GM19238 (cell line): ENCODE measurements around the gene KIR3DL2.
"Not testable (repeated sequence)": the region's sequence is repeated elsewhere in the genome, so short reads cannot be mapped to it uniquely, and the experiment has no call there.

Experiments used
- DNase-seq: peaks from one replicate; pipeline ENCODE4 v3.0.0; 2011; ENCODE audit warnings: low spot score; ENCODE audit not compliant: insufficient read length

Gene KIR3DL2

DNA sequence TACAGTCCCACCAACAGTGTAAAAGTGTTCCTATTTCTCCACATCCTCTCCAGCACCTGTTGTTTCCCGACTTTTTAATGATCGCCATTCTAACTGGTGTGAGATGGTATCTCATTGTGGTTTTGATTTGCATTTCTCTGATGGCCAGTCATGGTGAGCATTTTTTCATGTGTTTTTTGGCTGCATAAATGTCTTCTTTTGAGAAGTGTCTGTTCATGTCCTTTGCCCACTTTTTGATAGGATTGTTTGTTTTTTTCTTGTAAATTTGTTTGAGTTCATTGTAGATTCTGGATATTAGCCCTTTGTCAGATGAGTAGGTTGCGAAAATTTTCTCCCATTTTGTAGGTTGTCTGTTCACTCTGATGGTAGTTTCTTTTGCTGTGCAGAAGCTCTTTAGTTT, 13.2 kb downstream of the KIR3DL2 start:
- not testable (repeated sequence) for DNase-seq

- no peak for DNase-seq
Measured at GRCh38 chr19:54871696-54872095, 21.5 kb downstream of the KIR3DL2 start.

- no peak for DNase-seq
Measured at GRCh38 chr19:54873990-54874389, 23.7 kb downstream of the KIR3DL2 start, which contains the start of gene FCAR. Gene FCAR (plus strand): TSS chr19:54874235. CDS start chr19:54874290, 55 bp downstream.

DNA sequence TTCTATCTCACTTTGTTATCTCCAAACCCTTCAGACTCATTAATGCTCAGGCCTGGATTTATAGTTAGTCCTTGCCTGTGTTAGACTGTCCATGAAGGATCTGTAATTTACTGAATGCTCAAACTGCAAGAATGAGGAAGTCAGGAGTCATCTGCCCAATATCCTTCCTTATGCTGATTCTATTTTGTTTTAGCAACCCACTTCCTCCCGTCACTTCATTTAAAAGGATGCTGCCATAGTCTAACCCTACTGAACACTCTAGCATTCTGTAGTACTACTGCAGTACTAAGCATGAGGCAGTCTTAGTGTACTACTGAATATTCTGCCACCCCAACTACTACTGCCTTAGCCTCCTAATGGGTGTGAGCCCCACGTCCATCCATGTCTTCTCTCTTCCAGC, 25.3 kb downstream of the KIR3DL2 start:
- no peak for DNase-seq

DNA sequence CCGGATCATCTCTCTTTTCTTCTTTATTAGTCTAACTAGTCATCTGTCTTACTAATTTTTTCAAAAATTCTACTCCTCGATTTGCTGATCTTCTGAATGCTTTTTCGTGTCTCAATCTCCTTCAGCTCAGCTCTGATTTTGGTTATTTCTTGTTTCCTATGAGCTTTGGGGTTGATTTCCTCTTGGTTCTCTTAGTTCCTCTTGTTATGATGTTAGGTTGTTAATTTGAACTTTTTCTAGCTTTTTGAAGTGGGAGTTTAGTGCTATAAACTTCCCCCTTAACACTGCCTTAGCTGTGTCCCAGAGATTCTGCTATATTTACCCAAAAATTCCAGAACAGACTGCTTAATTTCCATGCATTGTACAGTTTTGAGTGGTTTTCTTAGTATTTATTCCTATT, 27.2 kb downstream of the KIR3DL2 start:
- DNase-seq, result no peak

- no peak for DNase-seq
Measured at GRCh38 chr19:54881884-54882283, 31.6 kb downstream of the KIR3DL2 start.

DNA sequence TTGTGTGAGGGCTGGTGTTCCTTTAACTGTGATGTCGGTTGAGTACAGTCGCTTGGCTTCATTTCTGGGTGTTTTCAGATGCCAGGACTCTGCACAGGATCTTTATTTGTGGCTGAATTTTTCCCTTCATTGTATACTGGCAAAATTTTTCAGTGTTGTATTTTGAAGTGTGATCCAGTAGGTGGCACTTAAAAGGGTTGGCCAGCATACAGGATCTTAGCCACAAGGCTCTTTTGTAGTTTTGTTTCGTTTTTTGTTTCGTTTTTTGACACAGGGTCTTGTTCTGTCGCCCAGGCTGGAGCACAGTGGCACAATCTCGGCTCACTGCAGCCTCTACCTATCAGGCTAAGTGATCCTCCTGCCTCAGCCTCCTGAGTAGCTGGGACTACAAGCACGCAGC, 32.5 kb downstream of the KIR3DL2 start:
- DNase-seq, result no peak

DNA sequence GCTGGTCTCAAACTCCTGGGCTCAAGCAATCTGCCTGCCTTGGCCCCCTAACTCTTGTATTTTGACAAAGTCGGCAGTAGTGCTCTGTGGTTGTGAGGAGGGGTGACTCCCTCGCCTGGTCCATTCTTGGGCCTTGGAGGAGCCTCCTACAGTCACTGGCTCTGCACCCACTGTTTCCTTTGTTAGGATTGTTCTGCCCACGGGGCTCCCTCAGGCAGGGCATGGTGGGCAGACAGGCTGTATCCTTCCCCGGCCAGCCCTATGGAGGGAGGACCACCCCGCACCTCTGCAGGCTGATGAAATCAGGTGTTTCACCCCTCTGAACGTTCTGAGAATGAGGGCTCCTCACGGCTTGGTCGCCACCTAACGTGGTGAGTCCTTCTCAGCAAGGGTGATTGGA, 33.0 kb downstream of the KIR3DL2 start:
- DNase-seq, result no peak

GRCh38 chr19:54888239-54888638, 38.0 kb downstream of the KIR3DL2 start:
- no peak for DNase-seq

GRCh38 chr19:54889566-54889965, 39.3 kb downstream of the KIR3DL2 start:
- DNase-seq, result no peak

DNA sequence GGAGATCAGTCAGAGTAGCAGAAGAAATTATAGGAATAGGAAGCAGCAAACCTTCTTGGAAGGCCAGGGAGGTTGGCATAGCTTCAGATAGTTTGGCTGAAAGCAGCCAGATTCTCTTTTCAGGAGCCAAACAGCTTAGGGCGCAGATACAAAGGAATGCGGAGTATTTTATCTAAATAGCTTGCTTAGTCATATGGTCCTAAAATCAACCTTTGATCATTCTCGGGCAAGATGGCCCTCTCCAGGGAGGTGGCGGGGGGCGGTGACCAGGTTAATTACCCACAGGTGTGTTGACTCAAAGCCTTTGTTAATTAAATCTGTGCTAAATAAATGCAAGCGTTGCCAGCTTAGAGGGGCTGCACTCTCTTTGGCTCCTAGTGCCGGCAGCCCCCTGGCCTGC, 43.2 kb downstream of the KIR3DL2 start:
- DNase-seq, result no peak

DNA sequence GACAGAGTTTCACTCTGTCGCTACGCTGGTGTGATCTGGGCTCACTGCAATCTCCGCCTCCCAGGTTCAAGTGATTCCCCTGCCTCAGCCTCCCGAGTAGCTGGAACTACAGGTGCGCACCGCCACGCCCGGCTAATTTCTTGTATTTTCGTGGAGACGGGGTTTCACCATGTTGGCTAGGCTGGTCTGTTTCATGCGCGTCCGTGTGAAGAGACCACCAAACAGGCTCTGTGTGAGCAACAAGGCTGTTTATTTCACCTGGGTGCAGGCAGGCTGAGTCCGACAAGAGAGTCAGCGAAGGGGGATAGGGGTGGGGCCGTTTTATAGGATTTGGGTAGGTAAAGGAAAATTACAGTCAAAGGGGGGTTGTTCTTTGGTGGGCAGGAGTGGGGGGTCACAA, 43.9 kb downstream of the KIR3DL2 start:
- not testable (repeated sequence) for DNase-seq

GRCh38 chr19:54896036-54896435, 45.8 kb downstream of the KIR3DL2 start:
- no peak for DNase-seq

DNA sequence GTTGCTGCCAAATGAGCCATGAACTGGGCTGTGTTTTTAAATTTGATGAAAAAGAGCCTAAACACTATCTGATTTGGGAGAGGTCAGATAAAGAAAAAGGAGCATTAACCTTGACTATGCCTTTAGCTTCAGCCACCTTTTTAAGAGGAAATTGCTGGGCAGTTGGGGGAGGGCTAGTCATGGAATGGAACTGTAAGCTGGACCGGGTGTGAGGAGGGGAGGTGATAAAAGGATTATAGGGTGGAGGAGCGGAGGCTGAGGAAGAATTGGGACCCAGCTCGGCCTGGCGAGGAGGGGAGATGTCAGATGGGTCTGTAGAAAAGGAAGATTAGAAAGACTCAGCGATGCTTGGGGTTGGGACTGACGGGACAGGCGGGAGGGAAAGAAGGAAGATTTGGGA, 48.4 kb downstream of the KIR3DL2 start:
- not testable (repeated sequence) for DNase-seq

- not testable (repeated sequence) for DNase-seq
Measured at GRCh38 chr19:54899646-54900045, 49.4 kb downstream of the KIR3DL2 start.

DNA sequence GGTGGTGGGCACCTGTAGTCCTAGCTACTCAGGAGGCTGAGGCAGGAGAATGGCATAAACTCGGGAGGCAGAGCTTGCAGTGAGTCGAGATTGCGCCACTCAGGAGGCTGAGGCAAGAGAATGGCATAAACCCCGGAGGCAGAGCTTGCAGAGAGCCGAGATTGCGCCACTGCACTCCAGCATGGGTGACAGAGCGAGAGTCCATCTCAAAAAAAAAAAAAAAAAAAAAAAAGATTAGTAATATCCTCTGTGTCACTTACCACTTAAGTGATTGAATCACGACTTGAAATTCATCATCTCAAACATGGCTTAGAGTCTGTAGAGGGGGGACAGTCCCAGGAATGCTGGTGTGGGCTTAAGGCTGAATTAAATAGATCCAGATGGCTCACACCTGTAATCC, 50.9 kb downstream of the KIR3DL2 start:
- not testable (repeated sequence) for DNase-seq

GRCh38 chr19:54902061-54902460, 51.8 kb downstream of the KIR3DL2 start:
- DNase-seq, result no peak

DNA sequence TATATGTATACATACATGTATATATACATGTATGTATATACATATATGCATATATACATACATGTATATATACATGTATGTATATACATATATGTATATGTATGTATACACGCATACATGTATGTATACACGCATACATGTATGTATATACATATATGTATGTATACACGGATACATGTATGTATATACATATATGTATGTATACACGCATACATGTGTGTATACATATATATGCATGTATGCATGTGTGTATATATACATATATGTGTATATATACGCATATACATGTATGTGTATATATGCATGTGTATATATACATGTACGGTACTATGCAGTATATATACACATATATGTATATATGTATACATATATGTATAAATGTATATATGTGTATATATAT, 53.1 kb downstream of the KIR3DL2 start:
- no peak for DNase-seq

- DNase-seq, result not testable (repeated sequence)
Measured at GRCh38 chr19:54904261-54904660, 54.0 kb downstream of the KIR3DL2 start.

GRCh38 chr19:54905421-54905802, 55.2 kb downstream of the KIR3DL2 start:
- no peak for DNase-seq

DNA sequence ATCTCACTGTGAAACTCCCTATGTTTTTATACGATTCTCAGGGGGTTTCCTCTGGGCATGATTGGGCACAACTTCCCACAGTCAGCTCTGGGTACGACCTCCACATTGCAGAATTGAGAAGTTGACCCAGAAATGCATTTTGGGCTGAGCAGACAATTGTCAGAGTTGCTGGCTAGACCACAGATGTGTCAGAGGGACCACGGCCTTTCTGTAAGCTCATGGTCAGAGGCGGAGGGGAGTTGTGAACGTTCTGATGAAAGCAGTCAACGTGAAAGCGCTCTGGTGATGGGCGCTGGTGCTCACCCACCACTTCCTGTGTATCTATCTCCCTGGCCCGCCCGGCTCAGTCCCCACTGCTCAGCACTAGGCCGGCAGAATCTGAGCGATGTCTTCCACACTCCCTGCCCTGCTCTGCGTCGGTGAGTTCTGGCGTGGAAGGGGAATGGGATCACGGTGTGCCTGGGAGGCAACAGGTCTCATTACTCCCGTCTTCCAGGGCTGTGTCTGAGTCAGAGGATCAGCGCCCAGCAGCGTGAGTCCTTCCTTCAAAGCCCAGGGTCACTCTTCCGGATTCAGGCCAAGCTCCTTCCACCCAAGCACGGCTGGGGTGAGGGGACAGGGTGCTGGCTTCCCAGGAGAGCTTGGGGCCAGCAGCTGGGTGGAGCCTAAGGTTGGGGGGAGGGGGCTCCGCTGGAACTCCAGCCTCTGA, 55.7 kb downstream of the KIR3DL2 start, which contains the start of gene NCR1:
TSS of gene NCR1 (plus strand) at position 346 of the 709 bp plus-strand sequence. CDS start at position 386, 40 bp downstream.
- DNase-seq, result no peak

DNA sequence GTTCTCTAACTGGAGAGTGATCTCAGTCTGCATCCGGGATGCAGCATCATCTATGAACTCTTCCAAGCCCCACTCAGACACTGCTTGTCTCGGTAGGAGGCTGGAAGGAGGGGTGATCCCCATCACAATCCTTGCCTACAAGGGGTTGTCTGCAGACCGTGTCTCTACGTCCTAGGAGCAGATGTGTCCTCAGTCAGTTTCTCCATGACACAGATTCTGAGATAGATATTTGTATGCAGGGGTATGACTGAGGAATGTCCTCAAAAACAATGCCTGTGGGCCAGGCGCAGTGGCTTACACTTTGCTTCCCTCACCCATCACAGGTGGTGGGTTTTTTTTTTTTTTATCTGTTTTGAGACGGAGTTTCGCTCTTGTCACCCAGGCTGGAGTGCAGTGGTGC, 56.6 kb downstream of the KIR3DL2 start:
- no peak for DNase-seq

DNA sequence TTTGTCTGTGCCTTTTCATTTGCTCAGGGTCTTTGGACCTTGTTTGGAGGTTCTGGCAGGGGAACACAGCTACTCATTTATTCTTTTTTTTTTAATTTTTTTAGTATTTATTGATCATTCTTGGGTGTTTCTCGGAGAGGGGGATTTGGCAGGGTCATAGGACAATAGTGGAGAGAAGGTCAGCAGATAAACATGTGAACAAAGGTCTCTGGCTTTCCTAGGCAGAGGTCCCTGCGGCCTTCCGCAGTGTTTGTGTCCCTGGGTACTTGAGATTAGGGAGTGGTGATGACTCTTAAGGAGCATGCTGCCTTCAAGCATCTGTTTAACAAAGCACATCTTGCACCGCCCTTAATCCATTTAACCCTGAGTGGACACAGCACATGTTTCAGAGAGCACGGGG, 57.7 kb downstream of the KIR3DL2 start:
- DNase-seq, result not testable (repeated sequence)
